Activated CD8-positive, alpha-beta T cell treated with anti-CD3 and anti-CD28 coated beads for 36 hours (primary cell): ENCODE measurements around the gene DAAM1. TPM values are rescaled to one million over a fixed set of nuclear protein-coding genes. Genes with fewer than 3 reads are reported as not detected.

Experiments
- ATAC-seq: fragments of 200-7000 bp; cut with Tn5 transposase; one replicate; pipeline ENCODE4 v1.10.0; 2021; ENCODE audit warnings: mild to moderate bottlenecking, moderate library complexity
- CTCF ChIA-PET: fragments of 350-600 bp; sonication (Branson Sonifier 250); formaldehyde crosslinking; loops from one replicate; lab custom pipeline; 2021; ENCODE audit warnings: antibody characterized with exemption; lab: Charles Lee
- POLR2A ChIA-PET: fragments of 350-600 bp; sonication (Branson Sonifier 250); formaldehyde crosslinking; loops from one replicate; lab custom pipeline; 2021; ENCODE audit warnings: antibody characterized with exemption; lab: Charles Lee
- DNase-seq: peaks from one replicate; pipeline ENCODE4 v3.0.0-alpha.2; 2020
- H3K27ac Mint-ChIP-seq: one replicate; pipeline ENCODE4 v1.8.0; 2021; ENCODE audit warnings: mild to moderate bottlenecking, mixed read lengths
- H3K27me3 Mint-ChIP-seq: one replicate; pipeline ENCODE4 v1.8.0; 2021; ENCODE audit warnings: mixed read lengths
- H3K36me3 Mint-ChIP-seq: one replicate; pipeline ENCODE4 v1.8.0; 2021; ENCODE audit warnings: low read depth, mixed read lengths
- H3K4me1 Mint-ChIP-seq: one replicate; pipeline ENCODE4 v1.8.0; 2021; ENCODE audit warnings: low read depth, mixed read lengths
- H3K4me3 Mint-ChIP-seq: one replicate; pipeline ENCODE4 v1.8.0; 2021; ENCODE audit warnings: mild to moderate bottlenecking, moderate library complexity, mixed read lengths
- H3K9me3 Mint-ChIP-seq: one replicate; pipeline ENCODE4 v1.8.0; 2021; ENCODE audit warnings: mixed read lengths
- CTCF ChIP-seq: fragments of 200-600 bp; IDR thresholded peaks from one replicate; pipeline ENCODE4 v1.8.0; 2022; ENCODE audit warnings: antibody characterized with exemption, mild to moderate bottlenecking
- intact Hi-C: fragments of 100-400 bp; cut with micrococcal nuclease; formaldehyde crosslinking; loops from one replicate; pipeline ENCODE4 v1.10.0; 2022
- total RNA-seq, 2 experiments: library from RNA; stranded (reverse); gene quantifications; one replicate each; pipeline ENCODE4 v1.2.3, GENCODE V29; 2021

Gene DAAM1
- total RNA-seq, 2 experiments from 2014 or later: 7.2 to 9.9 TPM

GRCh38 chr14:59356767-59357166, 168.3 kb downstream of the DAAM1 start:
- intact Hi-C loops: no loop called here

GRCh38 chr14:59358102-59358501, 169.6 kb downstream of the DAAM1 start:
- ChIA-PET POLR2A (no interaction called here), CTCF (interaction anchor here (2.0 kb wide), 1 partner anchor 14 kb away, joined by 5 read pairs; no protein-coding TSS in a partner anchor)
- no peak for TF ChIP-seq CTCF
- no peak for DNase-seq
- intact Hi-C loops: no loop called here
- Mint-ChIP-seq H3K9me3 (no peaks in the 10 kb centered on the region), H3K4me1 (peaks cover 2% of the 10 kb centered on the region), H3K27me3 (no peaks in the 10 kb centered on the region), H3K4me3 (no peak overlapping the region), H3K27ac (no peak overlapping the region), H3K36me3 (peaks cover 7% of the 10 kb centered on the region)
- no peak for ATAC-seq

More at GRCh38 chr14:59356767-59357166, 168.3 kb downstream of the DAAM1 start:
- H3K4me1 Mint-ChIP-seq: peaks cover 2% of the 10 kb centered on the region
- no peak overlapping the region for H3K4me3 Mint-ChIP-seq
- no peaks in the 10 kb centered on the region for H3K27me3 Mint-ChIP-seq
- H3K9me3 Mint-ChIP-seq: no peaks in the 10 kb centered on the region
- no peak for DNase-seq
- TF ChIP-seq CTCF: no peak
- no peak for ATAC-seq
- ChIA-PET CTCF (interaction anchor here (2.0 kb wide), 1 partner anchor 12 kb away, joined by 5 read pairs; no protein-coding TSS in a partner anchor), POLR2A (no interaction called here)
- H3K36me3 Mint-ChIP-seq: peaks cover 9% of the 10 kb centered on the region
- H3K27ac Mint-ChIP-seq: no peak overlapping the region

GRCh38 chr14:59358784-59359183, 170.3 kb downstream of the DAAM1 start:
- ChIA-PET POLR2A (no interaction called here), CTCF (interaction anchor here (0.6 kb wide), 1 partner anchor 10 kb away, joined by 3 read pairs; no protein-coding TSS in a partner anchor)
- H3K4me1 Mint-ChIP-seq: peaks cover 2% of the 10 kb centered on the region
- H3K27me3 Mint-ChIP-seq: no peaks in the 10 kb centered on the region
- peaks cover 6% of the 10 kb centered on the region for H3K36me3 Mint-ChIP-seq
- TF ChIP-seq CTCF: no peak
- no peak overlapping the region for H3K4me3 Mint-ChIP-seq
- H3K9me3 Mint-ChIP-seq: no peaks in the 10 kb centered on the region
- intact Hi-C loops: no loop called here
- DNase-seq (no peak), ATAC-seq (no peak)
- H3K27ac Mint-ChIP-seq: no peak overlapping the region

- peaks cover 6% of the 10 kb centered on the region for H3K36me3 Mint-ChIP-seq
- CTCF ChIA-PET: interaction anchor here (0.6 kb wide), 1 partner anchor 10 kb away, joined by 3 read pairs; no protein-coding TSS in a partner anchor
Measured at GRCh38 chr14:59359431-59360124, 171.1 kb downstream of the DAAM1 start.

More at GRCh38 chr14:59359431-59360124, 171.1 kb downstream of the DAAM1 start:
- TF ChIP-seq CTCF: no peak
- H3K4me3 Mint-ChIP-seq: no peak overlapping the region
- intact Hi-C loops: no loop called here
- POLR2A ChIA-PET: no interaction called here
- no peak for DNase-seq
- ATAC-seq: no peak
- peaks cover 2% of the 10 kb centered on the region for H3K4me1 Mint-ChIP-seq
- H3K27ac Mint-ChIP-seq: no peak overlapping the region
- H3K9me3 Mint-ChIP-seq: no peaks in the 10 kb centered on the region
- H3K27me3 Mint-ChIP-seq: no peaks in the 10 kb centered on the region
